AG04450 (cell line): ENCODE results near the gene POC1A. TPM values are rescaled to one million over a fixed set of nuclear protein-coding genes. Genes with fewer than 3 reads are reported as not detected.

ENCODE experiments used
- CTCF ChIA-PET: fragments of 300-600, 350-600 bp; formaldehyde crosslinking; extraction: SDS; loops from one replicate; lab custom pipeline; 2022; ENCODE audit warnings: antibody characterized with exemption, inconsistent platforms; lab: Charles Lee
- POLR2A ChIA-PET: fragments of 350-600 bp; formaldehyde crosslinking; extraction: SDS; loops from one replicate; lab custom pipeline; 2021; ENCODE audit warnings: antibody characterized with exemption, inconsistent platforms; lab: Yijun Ruan, JAX
- DNase-seq: peaks from one replicate; pipeline ENCODE4 v3.0.0-alpha.2; 2011; ENCODE audit warnings: low read depth, low spot score
- H3K27ac ChIP-seq: one replicate; pipeline ENCODE4 v1.5.1; 2012; ENCODE audit warnings: low read depth, low read length, control low read depth
- H3K27me3 ChIP-seq: one replicate; pipeline ENCODE4 v1.6.0; 2012; ENCODE audit warnings: low read length; ENCODE audit not compliant: control insufficient read depth, insufficient read depth
- H3K4me3 ChIP-seq: 2 replicates; pipeline ENCODE4 v1.5.1; 2011; ENCODE audit warnings: mild to moderate bottlenecking, low read depth, low read length, control low read depth
- H3K9me3 ChIP-seq: 2 replicates; pipeline ENCODE4 v1.5.1; 2012; ENCODE audit warnings: low read length; ENCODE audit not compliant: control insufficient read depth, insufficient read depth
- polyA plus RNA-seq: library from polyadenylated mRNA; depleted of rRNA; stranded (reverse); fragments of >200 nt; gene quantifications from 2 replicates; pipeline ENCODE4 v1.2.3, GENCODE V29; 2011
- TF ChIP-seq, protein P1 (sequence below): IDR thresholded peaks from 2 replicates; pipeline ENCODE4 v1.5.1; 2011; ENCODE audit warnings: low read depth, low read length, control low read depth, inconsistent platforms

POC1A gene
- polyA plus RNA-seq, 1 experiment: 4.1 TPM

DNA sequence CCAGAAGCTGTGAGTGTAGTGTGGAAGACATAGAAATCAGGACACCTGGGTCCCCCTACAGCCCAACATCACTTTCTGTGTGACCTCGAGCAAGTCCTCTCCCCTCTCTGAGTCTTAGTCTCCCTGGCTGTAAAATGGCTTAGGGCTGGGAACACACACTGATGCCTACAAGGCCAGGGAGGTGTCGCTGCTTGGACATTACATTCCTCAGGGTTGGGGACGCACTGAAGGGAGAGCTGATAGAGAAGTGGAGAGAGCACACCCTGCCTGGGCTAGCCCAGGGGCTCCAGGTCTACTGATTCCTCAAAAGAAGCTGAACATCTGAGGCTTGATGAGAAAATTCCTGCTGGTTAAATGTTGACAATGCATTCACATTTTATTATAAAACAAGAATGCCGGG, 37.4 kb upstream of the POC1A start:
- Histone ChIP-seq H3K4me3 (no peak overlapping the region), H3K9me3 (no peaks in the 10 kb centered on the region; the same call in 1 of the 2 replicates), H3K27ac (no peak overlapping the region), H3K27me3 (no peaks in the 10 kb centered on the region)
- POLR2A ChIA-PET: interaction anchor here (0.6 kb wide), 1 partner anchor 198 kb away, joined by 3 read pairs; no protein-coding TSS in a partner anchor
- CTCF ChIA-PET: interaction anchor here (0.6 kb wide), 1 partner anchor 135 kb away, joined by 3 read pairs; no protein-coding TSS in a partner anchor
- DNase-seq: no peak
- TF ChIP-seq, protein P1, sequence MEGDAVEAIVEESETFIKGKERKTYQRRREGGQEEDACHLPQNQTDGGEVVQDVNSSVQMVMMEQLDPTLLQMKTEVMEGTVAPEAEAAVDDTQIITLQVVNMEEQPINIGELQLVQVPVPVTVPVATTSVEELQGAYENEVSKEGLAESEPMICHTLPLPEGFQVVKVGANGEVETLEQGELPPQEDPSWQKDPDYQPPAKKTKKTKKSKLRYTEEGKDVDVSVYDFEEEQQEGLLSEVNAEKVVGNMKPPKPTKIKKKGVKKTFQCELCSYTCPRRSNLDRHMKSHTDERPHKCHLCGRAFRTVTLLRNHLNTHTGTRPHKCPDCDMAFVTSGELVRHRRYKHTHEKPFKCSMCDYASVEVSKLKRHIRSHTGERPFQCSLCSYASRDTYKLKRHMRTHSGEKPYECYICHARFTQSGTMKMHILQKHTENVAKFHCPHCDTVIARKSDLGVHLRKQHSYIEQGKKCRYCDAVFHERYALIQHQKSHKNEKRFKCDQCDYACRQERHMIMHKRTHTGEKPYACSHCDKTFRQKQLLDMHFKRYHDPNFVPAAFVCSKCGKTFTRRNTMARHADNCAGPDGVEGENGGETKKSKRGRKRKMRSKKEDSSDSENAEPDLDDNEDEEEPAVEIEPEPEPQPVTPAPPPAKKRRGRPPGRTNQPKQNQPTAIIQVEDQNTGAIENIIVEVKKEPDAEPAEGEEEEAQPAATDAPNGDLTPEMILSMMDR: no peak

DNA sequence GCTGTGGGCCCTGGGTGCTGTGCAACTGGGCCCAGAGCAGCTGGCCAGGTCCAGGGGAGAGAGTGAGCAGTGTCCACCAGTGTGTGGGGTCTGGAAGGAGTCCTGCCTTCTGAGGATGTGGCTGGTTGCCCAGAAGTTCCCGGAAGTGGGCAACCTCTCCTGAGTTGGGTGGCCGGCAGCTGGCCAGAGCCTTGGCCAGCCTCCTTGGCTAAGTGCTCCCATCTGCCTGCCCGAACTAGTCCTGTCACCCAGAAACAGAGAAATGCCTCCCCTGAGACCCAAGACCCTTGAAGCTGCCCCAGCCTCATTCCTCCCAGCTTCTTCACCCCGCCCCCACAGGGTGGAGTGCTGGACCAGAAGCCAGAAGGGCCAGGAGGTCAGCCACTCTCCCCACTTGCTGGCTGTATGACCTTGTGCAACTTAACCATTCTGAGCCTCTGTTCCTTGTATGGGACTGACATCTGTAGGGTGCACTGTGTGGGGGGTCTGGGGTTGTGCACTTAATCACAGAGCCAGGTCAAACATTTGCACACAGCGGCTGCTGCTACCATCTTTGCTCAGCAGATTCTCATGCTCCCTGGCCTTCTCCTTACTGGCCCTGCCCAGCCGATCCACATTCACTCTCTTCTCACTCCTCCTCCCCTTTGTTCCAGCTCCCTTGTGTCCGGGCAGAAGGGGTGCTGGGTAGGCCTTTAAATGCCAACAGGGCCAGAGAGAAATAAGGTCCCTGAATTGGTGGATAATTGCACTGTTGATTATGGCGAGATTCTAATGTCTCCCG, 36.3 kb upstream of the POC1A start:
- TF ChIP-seq, protein P1: no peak
- no peak for DNase-seq
- Histone ChIP-seq H3K27me3 (no peaks in the 10 kb centered on the region), H3K9me3 (no peaks in the 10 kb centered on the region; the same call in 1 of the 2 replicates), H3K4me3 (no peak overlapping the region), H3K27ac (peak overlapping the region; percentile 21)
- ChIA-PET POLR2A (no interaction called here), CTCF (no interaction called here)

DNA sequence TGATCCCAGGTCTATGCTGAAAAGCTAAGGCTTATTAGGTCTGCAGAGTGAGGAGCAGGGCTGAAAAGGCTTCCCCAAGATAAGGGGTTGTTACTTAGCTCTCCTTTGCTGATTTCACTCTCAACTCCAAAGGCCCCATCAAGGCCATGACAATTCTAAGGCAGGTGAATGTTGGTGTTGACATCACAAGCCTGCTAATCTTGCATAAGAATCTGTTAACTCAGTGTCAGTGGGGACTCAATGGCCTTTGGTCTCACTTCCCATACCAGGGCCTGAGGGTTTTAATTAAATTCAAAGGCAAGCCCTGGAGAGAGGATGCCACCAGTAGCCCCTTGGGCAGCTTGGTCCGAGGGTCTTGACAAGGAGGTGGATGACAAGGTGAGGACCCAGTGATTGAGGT, 34.3 kb upstream of the POC1A start:
- ChIA-PET POLR2A (interaction anchor here (0.5 kb wide), 1 partner anchor 41 kb away, joined by 3 read pairs; no protein-coding TSS in a partner anchor), CTCF (interaction anchor here (0.7 kb wide), 1 partner anchor 19 kb away, joined by 3 read pairs; no protein-coding TSS in a partner anchor)
- Histone ChIP-seq H3K27me3 (no peaks in the 10 kb centered on the region), H3K9me3 (no peaks in the 10 kb centered on the region; the same call in 1 of the 2 replicates), H3K27ac (no peak overlapping the region), H3K4me3 (no peak overlapping the region)
- no peak for DNase-seq
- TF ChIP-seq, protein P1: no peak

DNA sequence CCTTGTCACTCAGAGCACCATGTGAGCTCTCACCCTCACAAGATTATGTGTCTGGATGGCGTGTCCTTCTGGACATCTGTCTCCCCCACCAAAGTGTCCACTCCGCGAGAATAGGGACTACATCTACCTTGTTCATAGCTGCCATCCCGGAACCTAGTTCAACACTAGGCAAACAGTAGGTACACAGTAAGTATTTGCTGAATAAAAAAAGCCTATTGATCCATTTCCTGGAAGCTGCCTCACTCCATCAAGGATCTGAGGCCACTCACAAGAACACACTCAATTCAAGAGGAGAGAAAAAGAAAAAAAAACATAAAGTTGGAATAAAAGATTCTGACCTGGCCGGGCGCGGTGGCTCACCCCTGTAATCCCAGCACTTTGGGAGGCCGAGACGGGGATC, 32.5 kb upstream of the POC1A start:
- no peak overlapping the region for H3K4me3 ChIP-seq
- CTCF ChIA-PET: no interaction called here
- H3K27me3 ChIP-seq: no peaks in the 10 kb centered on the region
- DNase-seq: no peak
- no peak overlapping the region for H3K27ac ChIP-seq
- TF ChIP-seq, protein P1: no peak
- POLR2A ChIA-PET: interaction anchor here (1.7 kb wide), 1 partner anchor 32 kb away, joined by 4 read pairs; the partner anchor contains the start of gene POC1A
- H3K9me3 ChIP-seq: no peaks in the 10 kb centered on the region; the same call in 1 of the 2 replicates

DNA sequence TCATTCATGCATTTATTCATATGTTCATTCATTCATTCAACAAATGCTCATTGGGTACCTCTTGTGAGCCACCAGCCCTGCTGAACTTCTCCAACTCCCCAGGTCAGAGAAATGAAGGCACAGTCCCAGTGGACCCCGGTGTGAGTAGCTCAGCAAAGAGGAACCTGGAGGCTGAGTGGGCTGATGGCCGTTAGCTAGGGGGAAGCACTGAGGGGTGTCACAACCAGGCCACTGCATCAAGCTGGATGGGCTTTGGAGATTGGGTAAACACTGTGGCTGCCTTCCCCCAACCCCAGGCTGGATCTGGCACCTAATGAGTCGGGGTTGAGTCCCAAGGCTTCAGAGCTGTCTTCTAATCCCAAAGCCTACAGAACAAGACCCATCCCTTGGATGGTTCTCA, 31.6 kb upstream of the POC1A start:
- TF ChIP-seq, protein P1: no peak
- no peaks in the 10 kb centered on the region for H3K27me3 ChIP-seq
- ChIA-PET POLR2A (interaction anchor here (1.7 kb wide), 1 partner anchor 31 kb away, joined by 4 read pairs; the partner anchor contains the start of gene POC1A), CTCF (interaction anchor here (1.0 kb wide), 1 partner anchor 34 kb away, joined by 3 read pairs; no protein-coding TSS in a partner anchor)
- no peak overlapping the region for H3K27ac ChIP-seq
- H3K4me3 ChIP-seq: no peak overlapping the region
- no peak for DNase-seq
- no peaks in the 10 kb centered on the region; the same call in 1 of the 2 replicates for H3K9me3 ChIP-seq
